ENCODE results near the gene PRKCE.

The PRKCE gene

GRCh38 chr2:45923701-45924100 lies 272.2 kb downstream of the PRKCE start:
- no peak overlapping the region for H3K4me3 ChIP-seq (ENCODE audit: low read depth, low read length)

- H3K4me3 ChIP-seq (ENCODE audit: low read depth, low read length) = no peak overlapping the region
These were observed 273.6 kb downstream of the PRKCE start for GRCh38 chr2:45925026-45925425.

GRCh38 chr2:45925636-45926366 lies 274.3 kb downstream of the PRKCE start:
- H3K4me3 ChIP-seq (ENCODE audit: low read depth, low read length) = no peak overlapping the region

- H3K4me3 ChIP-seq (ENCODE audit: low read depth, low read length) = no peak overlapping the region
These were observed 277.5 kb downstream of the PRKCE start for GRCh38 chr2:45928946-45929345.

GRCh38 chr2:45929674-45930395 lies 278.4 kb downstream of the PRKCE start:
- no peak overlapping the region for H3K4me3 ChIP-seq (ENCODE audit: low read depth, low read length)

GRCh38 chr2:45930396-45930792 lies 278.9 kb downstream of the PRKCE start:
- no peak overlapping the region for H3K4me3 ChIP-seq (ENCODE audit: low read depth, low read length)

- H3K4me3 ChIP-seq (ENCODE audit: low read depth, low read length) = no peak overlapping the region
These were observed 281.0 kb downstream of the PRKCE start for GRCh38 chr2:45932278-45932975.

- no peak overlapping the region for H3K4me3 ChIP-seq (ENCODE audit: low read depth, low read length)
These were observed 284.5 kb downstream of the PRKCE start for GRCh38 chr2:45935791-45936622.

- no peak overlapping the region for H3K4me3 ChIP-seq (ENCODE audit: low read depth, low read length)
These were observed 285.1 kb downstream of the PRKCE start for GRCh38 chr2:45936623-45936979.

- no peak overlapping the region for H3K4me3 ChIP-seq (ENCODE audit: low read depth, low read length)
These were observed 286.5 kb downstream of the PRKCE start for GRCh38 chr2:45937990-45938389.

- no peak overlapping the region for H3K4me3 ChIP-seq (ENCODE audit: low read depth, low read length)
These were observed 287.4 kb downstream of the PRKCE start for GRCh38 chr2:45938649-45939511.

- no peak overlapping the region for H3K4me3 ChIP-seq (ENCODE audit: low read depth, low read length)
These were observed 290.2 kb downstream of the PRKCE start for GRCh38 chr2:45941531-45942236.

- H3K4me3 ChIP-seq (ENCODE audit: low read depth, low read length) = no peak overlapping the region
These were observed 290.8 kb downstream of the PRKCE start for GRCh38 chr2:45942237-45942738.

- no peak overlapping the region for H3K4me3 ChIP-seq (ENCODE audit: low read depth, low read length)
These were observed 292.0 kb downstream of the PRKCE start for GRCh38 chr2:45943219-45944044.

- no peak overlapping the region for H3K4me3 ChIP-seq (ENCODE audit: low read depth, low read length)
These were observed 292.6 kb downstream of the PRKCE start for GRCh38 chr2:45944074-45944473.

GRCh38 chr2:45945302-45945717 lies 293.8 kb downstream of the PRKCE start:
- H3K4me3 ChIP-seq (ENCODE audit: low read depth, low read length) = no peak overlapping the region

- no peak overlapping the region for H3K4me3 ChIP-seq (ENCODE audit: low read depth, low read length)
These were observed 294.5 kb downstream of the PRKCE start for GRCh38 chr2:45946023-45946422.

GRCh38 chr2:45950606-45951005 lies 299.1 kb downstream of the PRKCE start:
- H3K4me3 ChIP-seq (ENCODE audit: low read depth, low read length) = no peak overlapping the region
